Fibroblast of peridontal ligament (primary cell): ENCODE measurements around the gene KANSL1.

Experiments used
- DNase-seq: peaks from one replicate; pipeline ENCODE4 v3.0.0-alpha.2; 2010; ENCODE audit errors: extremely low read depth

KANSL1 gene

GRCh38 chr17:46042925-46043324 is 150.3 kb downstream of the KANSL1 start:
- DNase-seq, result no peak

DNA sequence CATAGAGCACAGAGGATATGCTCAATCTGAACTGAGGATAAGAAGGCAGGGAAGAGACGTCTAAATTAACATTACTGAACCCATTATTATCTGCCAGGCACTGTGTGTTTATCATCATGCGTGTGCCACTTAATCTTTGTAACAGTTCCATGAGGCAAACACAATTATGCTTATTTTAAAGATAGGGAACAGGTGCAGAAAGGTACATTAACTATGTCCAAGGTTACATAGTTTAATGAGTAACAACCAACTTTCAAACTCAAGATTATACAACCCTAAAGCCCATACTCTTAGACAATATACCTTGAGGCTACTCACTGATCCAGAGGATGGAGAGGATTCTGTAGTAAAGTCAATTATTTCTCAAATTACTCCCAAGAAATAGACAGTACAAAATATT is 151.0 kb downstream of the KANSL1 start:
- DNase-seq, result no peak

DNA sequence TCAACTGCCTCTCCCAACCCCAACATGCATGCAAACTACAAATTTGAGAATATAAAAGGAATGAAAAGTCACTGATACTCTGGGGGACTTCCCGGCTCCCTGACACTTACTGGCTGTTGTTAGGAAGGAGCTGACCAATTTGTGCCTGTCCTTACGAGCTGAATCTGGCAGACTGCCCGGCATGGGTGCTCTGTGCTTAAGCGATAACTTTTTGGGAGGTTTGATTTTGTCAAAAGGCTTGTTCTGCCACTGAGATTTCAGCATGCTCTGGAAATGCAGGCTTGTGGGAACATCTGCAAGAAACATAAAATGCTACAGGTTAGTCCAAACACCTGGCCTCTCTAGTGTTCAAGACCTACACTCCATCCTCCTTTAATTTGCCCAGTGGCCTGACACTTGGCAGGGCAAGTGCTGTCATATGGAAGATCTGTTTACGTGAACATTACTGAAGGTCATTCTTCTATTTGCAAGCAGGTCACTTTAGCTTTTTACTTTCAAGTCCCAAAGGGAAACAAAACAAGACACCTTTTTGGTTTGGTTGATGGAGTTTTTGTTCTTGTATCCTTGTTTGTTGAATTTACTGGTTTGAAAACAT is 153.5 kb downstream of the KANSL1 start:
- no peak for DNase-seq

- no peak for DNase-seq
Measured at GRCh38 chr17:46038937-46039336, 154.3 kb downstream of the KANSL1 start.

DNA sequence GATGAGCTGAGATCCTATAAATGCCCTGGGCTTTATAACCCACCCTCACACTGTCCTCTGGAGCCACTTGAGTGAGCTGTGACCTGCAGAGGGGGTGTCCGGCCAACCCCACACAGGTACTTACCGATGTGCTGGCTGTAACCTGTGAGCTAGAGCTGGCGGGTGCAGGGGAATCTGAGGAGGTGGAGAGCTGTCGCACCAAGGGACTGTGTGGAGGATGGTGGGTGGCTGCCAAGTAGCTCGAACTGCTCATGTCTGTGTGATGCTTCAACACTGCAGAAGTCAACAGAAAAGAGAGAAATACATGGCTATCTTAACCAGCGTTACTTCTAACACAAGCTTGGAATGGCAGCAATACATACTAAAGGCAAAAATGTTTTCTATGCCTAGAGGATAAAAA is 154.8 kb downstream of the KANSL1 start:
- no peak for DNase-seq

DNA sequence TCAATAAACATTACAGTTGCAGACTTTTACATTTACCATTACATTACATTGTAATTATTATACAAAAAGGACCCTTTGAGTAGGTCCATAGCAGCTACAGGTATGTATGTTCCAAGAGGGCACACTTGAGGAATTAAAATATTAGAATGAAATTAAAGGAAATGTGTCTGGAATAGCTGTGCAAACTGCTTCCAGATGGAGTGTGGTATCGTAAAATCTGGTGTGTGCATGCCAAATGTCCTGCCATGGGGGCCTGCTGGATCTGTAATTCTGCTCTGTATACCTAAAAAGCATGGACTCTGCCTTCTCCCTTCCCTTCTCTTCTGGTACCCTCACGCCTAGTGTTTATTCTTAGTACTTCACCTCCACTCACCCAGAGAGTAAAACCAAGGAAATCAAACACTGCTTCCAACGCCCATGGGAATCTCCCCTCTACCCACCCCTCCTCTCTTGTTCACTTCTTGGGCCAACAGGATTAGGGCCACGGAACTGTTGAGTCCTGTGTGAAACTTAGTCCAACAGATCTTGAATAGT is 155.4 kb downstream of the KANSL1 start:
- DNase-seq, result no peak

DNA sequence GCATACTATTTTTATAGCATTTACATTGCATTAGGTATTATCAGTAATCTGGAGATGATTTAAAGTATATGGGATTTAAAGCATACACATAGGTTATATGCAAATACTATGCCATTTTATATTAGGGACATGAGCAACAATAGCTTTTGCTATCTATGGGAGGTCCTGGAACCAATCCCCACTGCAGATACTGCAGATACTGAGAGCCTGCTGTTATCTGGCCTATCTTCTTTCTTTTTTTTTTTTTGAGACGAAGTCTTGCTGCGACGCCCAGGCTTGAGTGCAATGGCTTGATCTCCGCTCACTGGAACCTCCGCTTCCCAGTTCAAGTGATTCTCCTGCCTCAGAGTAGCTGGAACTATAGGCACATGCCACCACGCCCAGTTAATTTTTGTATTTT is 156.7 kb downstream of the KANSL1 start:
- DNase-seq, result no peak

DNA sequence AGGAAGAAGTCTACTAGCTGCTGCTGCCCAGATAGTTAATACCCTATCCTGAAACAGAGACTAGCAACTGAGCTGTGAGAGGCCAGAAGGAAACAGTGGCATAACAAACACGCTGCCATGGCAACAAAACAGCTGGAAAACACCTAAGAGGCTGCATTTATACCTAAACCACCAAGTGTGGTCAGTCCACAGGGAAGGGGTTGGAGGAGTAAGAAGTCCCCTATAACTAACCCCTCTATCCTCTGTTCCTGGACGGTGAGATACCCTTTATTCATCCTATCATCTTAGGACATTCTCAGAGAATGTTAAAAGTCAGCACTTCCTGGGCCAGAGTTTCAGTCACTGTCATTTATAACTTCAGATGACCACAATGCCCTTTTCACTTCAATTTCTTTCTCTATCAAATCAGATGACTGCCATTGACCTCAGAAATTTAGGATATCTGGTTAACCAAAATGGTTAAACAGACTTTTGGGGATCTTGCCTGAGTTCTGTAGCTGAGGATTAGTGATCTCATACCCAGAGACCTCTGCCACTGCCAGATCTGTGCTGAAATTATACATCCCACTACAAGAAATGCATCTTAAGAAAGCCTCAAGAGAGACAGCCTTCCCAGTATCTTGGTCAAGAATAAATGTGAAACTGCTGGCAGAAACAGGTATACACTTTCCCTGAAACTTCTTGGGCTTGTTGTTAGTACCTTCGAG is 158.0 kb downstream of the KANSL1 start:
- DNase-seq, result no peak

DNA sequence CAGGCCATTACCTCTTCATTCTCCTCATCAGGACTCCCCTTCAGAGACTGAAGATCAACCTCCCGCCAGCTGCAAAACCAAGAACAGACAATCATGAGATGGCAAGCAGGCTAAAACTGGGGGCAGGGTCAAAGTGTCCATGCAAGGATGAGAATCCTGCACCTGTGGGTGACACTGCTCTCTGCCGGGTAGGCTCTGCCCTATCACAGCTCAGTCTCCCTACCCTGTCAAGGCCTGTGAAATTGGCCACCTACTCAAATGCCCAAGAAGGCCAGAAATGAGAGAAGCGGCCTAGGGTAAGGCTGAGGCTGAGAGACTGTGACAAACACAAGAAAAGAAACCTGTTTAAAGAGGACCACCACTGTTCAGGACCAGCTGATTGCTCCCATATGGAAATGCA is 159.8 kb downstream of the KANSL1 start:
- DNase-seq, result no peak

- no peak for DNase-seq
Measured at GRCh38 chr17:46032909-46033308, 160.3 kb downstream of the KANSL1 start.

DNA sequence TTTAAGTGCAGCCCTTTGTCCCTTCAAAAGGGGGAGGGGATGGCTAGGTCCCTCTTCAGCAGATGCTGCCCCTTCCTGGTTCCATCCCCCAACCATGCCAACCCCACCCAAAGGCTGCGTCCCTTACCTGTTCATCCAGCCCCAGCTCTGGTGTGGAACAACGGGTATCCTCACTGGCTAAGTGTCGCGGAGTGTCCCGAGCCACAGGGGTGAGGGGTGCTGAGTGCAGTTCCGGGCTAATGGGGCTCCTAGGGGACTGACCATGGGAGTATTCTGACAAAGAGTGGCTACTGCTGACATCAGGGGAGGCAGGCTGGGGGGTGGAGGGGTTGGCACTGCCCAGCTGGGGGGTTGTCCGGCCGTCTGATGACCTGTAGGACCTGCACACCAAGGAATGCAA is 161.3 kb downstream of the KANSL1 start:
- DNase-seq, result no peak

DNA sequence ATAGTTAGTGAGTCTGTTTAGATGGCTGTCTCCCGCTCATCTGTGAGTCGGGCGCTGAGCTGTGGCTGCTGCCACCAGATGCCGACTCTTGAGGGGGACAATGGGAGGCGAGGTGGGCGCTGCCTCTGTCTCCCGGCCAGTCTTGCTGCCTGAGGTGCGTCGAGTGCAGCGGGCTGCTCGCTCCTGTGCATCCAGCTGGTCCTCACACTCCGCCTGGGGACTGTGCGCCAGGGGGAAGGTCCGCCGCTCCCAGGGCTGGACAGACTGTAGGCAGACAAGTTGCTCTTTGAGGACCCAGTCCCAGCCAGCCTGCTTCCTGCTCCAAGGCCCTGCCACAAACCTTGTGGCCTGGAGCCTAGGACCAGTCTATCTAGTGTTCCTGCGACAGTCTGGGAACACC is 161.8 kb downstream of the KANSL1 start:
- no peak for DNase-seq

GRCh38 chr17:46030752-46031151 is 162.5 kb downstream of the KANSL1 start:
- DNase-seq, result no peak

GRCh38 chr17:46029627-46030026 is 163.6 kb downstream of the KANSL1 start:
- DNase-seq, result no peak

- no peak for DNase-seq
Measured at GRCh38 chr17:46028981-46029565, 164.2 kb downstream of the KANSL1 start.

DNA sequence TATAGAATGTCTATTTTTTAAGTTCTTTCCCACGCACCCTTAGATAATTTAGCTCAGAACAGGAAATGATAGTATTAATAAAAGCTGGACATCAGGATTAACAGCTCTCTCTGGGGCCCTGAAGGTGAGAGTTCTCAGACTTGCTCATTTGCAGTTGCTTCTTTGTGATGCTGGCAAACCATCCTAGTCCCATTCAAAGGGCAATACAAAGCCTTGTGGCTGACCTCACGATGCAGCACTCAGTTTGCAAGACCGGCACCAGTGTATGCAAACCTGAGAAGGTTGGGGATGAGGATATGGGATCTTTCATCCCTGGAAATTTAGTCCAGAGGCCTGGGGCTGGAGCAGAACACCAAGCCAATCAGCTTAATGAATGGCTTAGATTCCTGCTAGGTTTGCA is 164.9 kb downstream of the KANSL1 start:
- DNase-seq, result no peak

GRCh38 chr17:46027976-46028325 is 165.3 kb downstream of the KANSL1 start:
- DNase-seq, result no peak

- no peak for DNase-seq
Measured at GRCh38 chr17:46027048-46027975, 165.9 kb downstream of the KANSL1 start.

- DNase-seq, result no peak
Measured at GRCh38 chr17:46026166-46027047, 166.8 kb downstream of the KANSL1 start.

- DNase-seq, result no peak
Measured at GRCh38 chr17:46025510-46026165, 167.6 kb downstream of the KANSL1 start.

DNA sequence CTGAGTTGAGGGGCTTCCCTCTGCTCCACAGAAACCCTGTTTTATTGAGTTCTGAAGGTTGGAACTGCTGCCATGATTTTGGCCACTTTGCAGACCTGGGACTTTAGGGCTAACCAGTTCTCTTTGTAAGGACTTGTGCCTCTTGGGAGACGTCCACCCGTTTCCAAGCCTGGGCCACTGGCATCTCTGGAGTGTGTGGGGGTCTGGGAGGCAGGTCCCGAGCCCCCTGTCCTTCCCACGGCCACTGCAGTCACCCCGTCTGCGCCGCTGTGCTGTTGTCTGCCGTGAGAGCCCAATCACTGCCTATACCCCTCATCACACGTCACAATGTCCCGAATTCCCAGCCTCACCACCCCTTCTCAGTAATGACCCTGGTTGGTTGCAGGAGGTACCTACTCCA is 168.2 kb downstream of the KANSL1 start:
- DNase-seq, result no peak
